SK-N-SH treated with all-trans-retinoic acid at 6 μM for 48 hours (cell line): Measurements from ENCODE around the gene GGA1.

Source experiments
- ARNTL ChIP-seq: fragments of 450-650 bp; formaldehyde crosslinking; IDR thresholded peaks from 2 replicates; pipeline ENCODE4 v1.5.0; 2020; ENCODE audit warnings: low read depth, mild to moderate bottlenecking, moderate library complexity, borderline replicate concordance
- BACH2 ChIP-seq: fragments of 250-450 bp; sonication (Bioruptor Pico); IDR thresholded peaks from 2 replicates; pipeline ENCODE4 v1.9.0; 2021; ENCODE audit warnings: mild to moderate bottlenecking, borderline replicate concordance
- ESRRG ChIP-seq: fragments of 250-450 bp; sonication (Bioruptor Pico); IDR thresholded peaks from 2 replicates; pipeline ENCODE4 v1.6.1; 2021; ENCODE audit warnings: mild to moderate bottlenecking
- ISL1 ChIP-seq: fragments of 250-450 bp; sonication (Bioruptor Pico); IDR thresholded peaks from 2 replicates; pipeline ENCODE4 v2.1.2; 2022; ENCODE audit warnings: mild to moderate bottlenecking, moderate library complexity
- TCF4 ChIP-seq: fragments of 250-450 bp; sonication (Bioruptor Pico); IDR thresholded peaks from 2 replicates; pipeline ENCODE4 v1.8.0; 2021; ENCODE audit warnings: mild to moderate bottlenecking, moderate library complexity, borderline replicate concordance
- ZC3H10 ChIP-seq: fragments of 250-450 bp; sonication (Bioruptor Pico); IDR thresholded peaks from 2 replicates; pipeline ENCODE4 v1.5.1; 2021; ENCODE audit warnings: mild to moderate bottlenecking, moderate library complexity
- ZFP30 ChIP-seq: fragments of 450-650 bp; formaldehyde crosslinking; IDR thresholded peaks from 2 replicates; pipeline ENCODE4 v1.5.0; 2022; ENCODE audit warnings: mild to moderate bottlenecking, moderate library complexity
- ZNF565 ChIP-seq: fragments of 450-650 bp; formaldehyde crosslinking; conservative IDR thresholded peaks from 2 replicates; pipeline ENCODE4 v1.5.0; 2020; ENCODE audit warnings: low read depth, mild to moderate bottlenecking, moderate library complexity
- TF ChIP-seq, protein P1 (sequence below): fragments of 250-450 bp; sonication (Bioruptor Pico); IDR thresholded peaks from 2 replicates; pipeline ENCODE4 v1.8.0; 2020; ENCODE audit warnings: mild to moderate bottlenecking, moderate library complexity, borderline replicate concordance

DNA sequence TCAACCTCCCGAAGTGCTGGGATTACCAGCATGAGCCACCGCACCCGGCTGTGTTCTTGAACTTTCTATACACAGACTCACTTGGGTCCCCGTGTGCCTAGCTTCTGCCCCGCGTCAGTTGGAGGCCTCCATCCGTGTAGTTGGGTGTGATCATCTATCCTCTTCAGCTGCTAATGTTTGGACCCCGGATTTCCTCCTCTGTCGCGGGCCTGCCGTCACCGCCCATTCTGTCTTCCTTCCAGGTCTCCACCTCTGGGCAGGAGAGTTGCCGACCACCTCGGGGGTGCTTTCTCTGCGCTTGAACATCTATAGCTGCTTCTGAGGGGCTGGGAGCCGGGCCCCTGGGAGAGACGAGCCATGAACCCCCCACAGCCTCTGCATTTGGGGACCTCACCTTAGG is 42.8 kb upstream of the GGA1 start:
- no peak for TF ChIP-seq ZFP30 (CRISPR knock-in tag)
- no peak for TF ChIP-seq ISL1 (CRISPR knock-in tag)
- no peak for TF ChIP-seq ZNF565 (CRISPR knock-in tag)
- TF ChIP-seq ARNTL (CRISPR knock-in tag): no peak
- TF ChIP-seq BACH2 (CRISPR knock-in tag): no peak
- no peak for TF ChIP-seq ZC3H10 (CRISPR knock-in tag)
- TF ChIP-seq TCF4 (CRISPR knock-in tag): no peak
- no peak for TF ChIP-seq ESRRG (CRISPR knock-in tag)
- TF ChIP-seq, protein P1, sequence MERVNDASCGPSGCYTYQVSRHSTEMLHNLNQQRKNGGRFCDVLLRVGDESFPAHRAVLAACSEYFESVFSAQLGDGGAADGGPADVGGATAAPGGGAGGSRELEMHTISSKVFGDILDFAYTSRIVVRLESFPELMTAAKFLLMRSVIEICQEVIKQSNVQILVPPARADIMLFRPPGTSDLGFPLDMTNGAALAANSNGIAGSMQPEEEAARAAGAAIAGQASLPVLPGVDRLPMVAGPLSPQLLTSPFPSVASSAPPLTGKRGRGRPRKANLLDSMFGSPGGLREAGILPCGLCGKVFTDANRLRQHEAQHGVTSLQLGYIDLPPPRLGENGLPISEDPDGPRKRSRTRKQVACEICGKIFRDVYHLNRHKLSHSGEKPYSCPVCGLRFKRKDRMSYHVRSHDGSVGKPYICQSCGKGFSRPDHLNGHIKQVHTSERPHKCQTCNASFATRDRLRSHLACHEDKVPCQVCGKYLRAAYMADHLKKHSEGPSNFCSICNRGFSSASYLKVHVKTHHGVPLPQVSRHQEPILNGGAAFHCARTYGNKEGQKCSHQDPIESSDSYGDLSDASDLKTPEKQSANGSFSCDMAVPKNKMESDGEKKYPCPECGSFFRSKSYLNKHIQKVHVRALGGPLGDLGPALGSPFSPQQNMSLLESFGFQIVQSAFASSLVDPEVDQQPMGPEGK: no peak
